Progenitor cell of endocrine pancreas (in vitro differentiated cells): Measurements from ENCODE around the gene APBA3. TPM values are rescaled to one million over a fixed set of nuclear protein-coding genes. Genes with fewer than 3 reads are reported as not detected.

Source experiments
- DNase-seq: peaks from one replicate; pipeline ENCODE4 v3.0.0; 2021; ENCODE audit warnings: low spot score; ENCODE audit not compliant: unreplicated experiment
- H3K27ac Mint-ChIP-seq: 2 replicates; pipeline ENCODE4 v1.8.0; 2021; ENCODE audit warnings: mild to moderate bottlenecking, moderate library complexity, mixed read lengths
- H3K27me3 Mint-ChIP-seq: 2 replicates; pipeline ENCODE4 v1.8.0; 2021; ENCODE audit warnings: mixed read lengths
- H3K36me3 Mint-ChIP-seq: 2 replicates; pipeline ENCODE4 v1.8.0; 2022; ENCODE audit warnings: mixed read lengths; ENCODE audit not compliant: insufficient read depth
- H3K4me1 Mint-ChIP-seq: 2 replicates; pipeline ENCODE4 v1.8.0; 2021; ENCODE audit warnings: low read depth, mixed read lengths
- H3K4me3 Mint-ChIP-seq: 2 replicates; pipeline ENCODE4 v1.8.0; 2021; ENCODE audit warnings: low read depth, mild to moderate bottlenecking, moderate library complexity, mixed read lengths
- H3K9me3 Mint-ChIP-seq: 2 replicates; pipeline ENCODE4 v1.8.0; 2021; ENCODE audit warnings: low read depth, mixed read lengths
- CTCF ChIP-seq: fragments of 200-600 bp; sonication (generic); IDR thresholded peaks from one replicate; pipeline ENCODE4 v1.5.0; 2021; ENCODE audit warnings: antibody characterized with exemption, mild to moderate bottlenecking; ENCODE audit not compliant: unreplicated experiment
- total RNA-seq: library from RNA; stranded (reverse); gene quantifications from 2 replicates; pipeline ENCODE4 v1.2.1, GENCODE V29; 2021

APBA3 gene
- total RNA-seq, 1 donor from 2014 or later = 31.4 TPM

- no peaks in the 10 kb centered on the region for H3K4me1 Mint-ChIP-seq
- H3K27me3 Mint-ChIP-seq = peaks cover 6% of the 10 kb centered on the region
- peaks cover 5% of the 10 kb centered on the region for H3K36me3 Mint-ChIP-seq
- no peak overlapping the region for H3K27ac Mint-ChIP-seq
- no peak for TF ChIP-seq CTCF
- no peak for DNase-seq
- H3K4me3 Mint-ChIP-seq = no peak overlapping the region
- peaks cover 11% of the 10 kb centered on the region for H3K9me3 Mint-ChIP-seq
Observed at GRCh38 chr19:3778104-3778867, 16.8 kb upstream of the APBA3 start.

- H3K9me3 Mint-ChIP-seq = peaks cover 3% of the 10 kb centered on the region
- H3K27ac Mint-ChIP-seq = no peak overlapping the region
- H3K27me3 Mint-ChIP-seq = no peaks in the 10 kb centered on the region
- TF ChIP-seq CTCF = no peak
- H3K4me3 Mint-ChIP-seq = no peak overlapping the region
- H3K36me3 Mint-ChIP-seq = peaks cover 1% of the 10 kb centered on the region
- no peak for DNase-seq
- no peaks in the 10 kb centered on the region for H3K4me1 Mint-ChIP-seq
Observed at GRCh38 chr19:3776479-3777040, 15.1 kb upstream of the APBA3 start.

DNA sequence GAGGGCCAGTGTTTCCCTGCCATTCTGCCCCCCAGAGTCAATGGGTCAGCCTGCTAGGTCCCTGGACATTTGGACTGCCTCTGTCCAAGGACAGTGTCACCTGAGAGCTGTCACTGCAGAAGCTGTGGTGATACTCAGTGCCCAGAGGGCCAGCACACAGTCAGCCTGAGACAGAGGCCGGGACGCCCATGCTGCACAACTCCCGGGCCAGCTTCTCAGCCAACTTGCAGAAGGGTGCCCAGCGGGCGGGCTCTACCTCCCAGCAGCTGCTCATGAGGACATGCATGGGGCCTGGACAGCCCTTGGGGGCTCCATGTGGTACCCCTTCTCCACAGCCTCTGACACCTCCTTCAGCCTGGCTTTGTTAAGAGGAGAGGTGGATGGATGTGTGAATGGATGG, 14.3 kb upstream of the APBA3 start:
- Mint-ChIP-seq H3K9me3 (no peaks in the 10 kb centered on the region), H3K27ac (no peak overlapping the region), H3K4me3 (no peak overlapping the region), H3K27me3 (no peaks in the 10 kb centered on the region), H3K4me1 (no peaks in the 10 kb centered on the region), H3K36me3 (no peaks in the 10 kb centered on the region)
- DNase-seq = no peak
- no peak for TF ChIP-seq CTCF

DNA sequence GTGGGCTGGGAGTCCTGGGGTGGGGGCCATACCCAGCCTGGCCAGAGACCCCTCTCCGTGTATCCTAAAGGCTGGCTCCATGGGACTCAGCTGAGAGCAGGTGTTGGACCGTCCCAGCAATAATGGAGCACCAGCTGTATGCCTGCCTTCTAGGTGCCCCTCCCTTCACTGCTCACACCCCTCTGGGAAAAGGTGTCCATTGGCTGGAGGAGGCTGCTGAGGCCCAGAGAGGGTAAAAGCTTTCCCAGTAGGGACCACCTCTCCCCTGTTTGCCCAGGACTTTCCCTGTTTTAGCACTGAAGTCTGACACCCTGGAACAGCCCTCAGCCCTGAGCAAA, 13.9 kb upstream of the APBA3 start:
- Mint-ChIP-seq H3K36me3 (no peaks in the 10 kb centered on the region), H3K27me3 (no peaks in the 10 kb centered on the region), H3K4me1 (no peaks in the 10 kb centered on the region), H3K27ac (no peak overlapping the region), H3K4me3 (no peak overlapping the region), H3K9me3 (no peaks in the 10 kb centered on the region)
- DNase-seq = no peak
- TF ChIP-seq CTCF = no peak

GRCh38 chr19:3774621-3775373, 13.3 kb upstream of the APBA3 start:
- H3K9me3 Mint-ChIP-seq = no peaks in the 10 kb centered on the region
- H3K27ac Mint-ChIP-seq = no peak overlapping the region
- no peak overlapping the region for H3K4me3 Mint-ChIP-seq
- no peaks in the 10 kb centered on the region for H3K27me3 Mint-ChIP-seq
- DNase-seq = no peak
- TF ChIP-seq CTCF = no peak
- no peaks in the 10 kb centered on the region for H3K4me1 Mint-ChIP-seq
- H3K36me3 Mint-ChIP-seq = no peaks in the 10 kb centered on the region
